Stomach (tissue), 9 donors: ENCODE measurements around the gene CACNA2D4. TPM values are rescaled to one million over a fixed set of nuclear protein-coding genes. Genes with fewer than 3 reads are reported as not detected.

Experiments used
- DNase-seq, 2 donors: peaks; one replicate each; pipeline versions ENCODE4 v3.0.0 to v3.0.0-alpha.2; 2013 to 2019
- H3K27ac ChIP-seq, 5 donors: fragments of 200-600 bp in 4 of 5; sonication (generic) in 4 of 5; one replicate each; pipeline ENCODE4 v1.5.1; 2013 to 2019; ENCODE audit warnings: mild to moderate bottlenecking in 1 of 5, moderate library complexity in 1 of 5
- H3K27me3 ChIP-seq, 3 donors: fragments of 200-600 bp; sonication (generic); one replicate each; pipeline ENCODE4 v1.5.1; 2017 to 2019; ENCODE audit warnings: mixed run types in 1 of 3
- H3K36me3 ChIP-seq, 4 donors: fragments of 200-600 bp; sonication (generic); 1 replicate in 3 of 4; 2 replicates in 1 of 4; pipeline ENCODE4 v1.5.1; 2016 to 2019
- H3K4me1 ChIP-seq, 4 donors: fragments of 200-600 bp; sonication (generic); one replicate each; pipeline ENCODE4 v1.5.1; 2016 to 2019
- H3K4me3 ChIP-seq, 4 donors: fragments of 200-600 bp; sonication (generic) in 3 of 4; one replicate each; pipeline ENCODE4 v1.5.1; 2016 to 2019; ENCODE audit warnings: mild to moderate bottlenecking in 1 of 4
- H3K9me3 ChIP-seq, 4 donors: fragments of 200-600 bp; sonication (generic); one replicate each; pipeline ENCODE4 v1.5.1; 2016 to 2019
- EP300 ChIP-seq: sonication (generic); formaldehyde crosslinking; IDR thresholded peaks from one replicate; pipeline ENCODE4 v1.6.1; 2017; ENCODE audit warnings: antibody characterized with exemption
- POLR2A ChIP-seq, 4 donors: fragments of 450-650 bp; IDR thresholded peaks; one replicate each; pipeline ENCODE4 v1.6.1; 2016; ENCODE audit warnings: antibody characterized with exemption in 4 of 4, control low read depth in 2 of 4, mild to moderate bottlenecking in 1 of 4, moderate library complexity in 1 of 4
- POLR2AphosphoS5 ChIP-seq, 3 donors: sonication (generic); formaldehyde crosslinking; IDR thresholded peaks; one replicate each; pipeline ENCODE4 v1.6.1; 2016; ENCODE audit warnings: antibody characterized with exemption in 3 of 3
- WGBS, 5 donors: extraction: QIAGEN DNeasy Blood & Tissue Kit in 3 of 5; methylation state at CpG; one replicate each; pipeline versions ENCODE4 v1.1.5 to v1.1.7; 2013 to 2018; 5-methylcytosine and 5-hydroxymethylcytosine counted together
- intact Hi-C: fragments of 100-400 bp; cut with DNase I; formaldehyde crosslinking; loops from one replicate; pipeline ENCODE4 v1.15.1; 2023; ENCODE audit warnings: low total_unique reads
- polyA plus RNA-seq, 3 donors: library from polyadenylated mRNA; stranded (reverse); fragments of 200-250 nt; gene quantifications; one replicate each; pipeline ENCODE4 v1.2.3, GENCODE V29; 2013
- total RNA-seq, 5 donors: library from RNA; depleted of rRNA; stranded (reverse); fragments of >200 nt; gene quantifications; one replicate each; pipeline versions ENCODE4 v1.1.0 to v1.2.3, GENCODE V29; 2014 to 2016
- TF ChIP-seq, protein P1 (sequence below), 7 experiments: fragments of 450-650 bp in 4 of 7; fragments of 200-600 bp in 3 of 7; sonication (generic) in 3 of 7; IDR thresholded peaks; one replicate each; pipeline ENCODE4 v1.5.1; 2016 to 2019; ENCODE audit warnings: antibody characterized with exemption in 7 of 7, control low read depth in 2 of 7, mild to moderate bottlenecking in 1 of 7
- donor health status: healthy with polysubstance abuse.
- donor health status: Bipolar disorder and iron deficiency.
- donor health status: healthy.

CACNA2D4 gene
- total and polyA plus RNA-seq, 8 donors: 0.58 to 3.5 (median 1.8) TPM; not detected in 1

- TF ChIP-seq POLR2AphosphoS5 (IDR thresholded peaks at IDR 0.05) (no peak), POLR2A (IDR thresholded peaks at IDR 0.05) (no peak), EP300 (no peak)
- TF ChIP-seq, protein P1, sequence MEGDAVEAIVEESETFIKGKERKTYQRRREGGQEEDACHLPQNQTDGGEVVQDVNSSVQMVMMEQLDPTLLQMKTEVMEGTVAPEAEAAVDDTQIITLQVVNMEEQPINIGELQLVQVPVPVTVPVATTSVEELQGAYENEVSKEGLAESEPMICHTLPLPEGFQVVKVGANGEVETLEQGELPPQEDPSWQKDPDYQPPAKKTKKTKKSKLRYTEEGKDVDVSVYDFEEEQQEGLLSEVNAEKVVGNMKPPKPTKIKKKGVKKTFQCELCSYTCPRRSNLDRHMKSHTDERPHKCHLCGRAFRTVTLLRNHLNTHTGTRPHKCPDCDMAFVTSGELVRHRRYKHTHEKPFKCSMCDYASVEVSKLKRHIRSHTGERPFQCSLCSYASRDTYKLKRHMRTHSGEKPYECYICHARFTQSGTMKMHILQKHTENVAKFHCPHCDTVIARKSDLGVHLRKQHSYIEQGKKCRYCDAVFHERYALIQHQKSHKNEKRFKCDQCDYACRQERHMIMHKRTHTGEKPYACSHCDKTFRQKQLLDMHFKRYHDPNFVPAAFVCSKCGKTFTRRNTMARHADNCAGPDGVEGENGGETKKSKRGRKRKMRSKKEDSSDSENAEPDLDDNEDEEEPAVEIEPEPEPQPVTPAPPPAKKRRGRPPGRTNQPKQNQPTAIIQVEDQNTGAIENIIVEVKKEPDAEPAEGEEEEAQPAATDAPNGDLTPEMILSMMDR (IDR thresholded peaks at IDR 0.05): no peak
- H3K9me3 ChIP-seq: no peaks in the 10 kb centered on the region
- WGBS, 5 donors: 41 to 58% (median 53%) methylated on average over 17 to 18 of the region's 18 CpGs
- intact Hi-C loops: loop anchor here (10.0 kb wide), 1 partner anchor 92 kb away; the partner anchor contains the start of gene LRTM2
- no peak overlapping the region for H3K4me3 ChIP-seq
- DNase-seq: peak; percentile 27 to 63
- H3K27me3 ChIP-seq: no peaks in the 10 kb centered on the region
- H3K27ac ChIP-seq: no peak overlapping the region
- H3K36me3 ChIP-seq: no peaks in the 10 kb centered on the region
- H3K4me1 ChIP-seq: peaks cover 0 to 11% (median 9%) of the 10 kb centered on the region in 4 donors
These were observed 1.9 kb downstream of the CACNA2D4 start for GRCh38 chr12:1916371-1917171.

- TF ChIP-seq EP300 (no peak), POLR2AphosphoS5 (IDR thresholded peaks at IDR 0.05) (no peak), POLR2A (IDR thresholded peaks at IDR 0.05) (no peak)
- TF ChIP-seq, protein P1 (IDR thresholded peaks at IDR 0.05): no peak
- intact Hi-C loops: loop anchor here (10.0 kb wide), 1 partner anchor 91 kb away; the partner anchor contains the start of gene LRTM2
- Histone ChIP-seq H3K9me3 (no peaks in the 10 kb centered on the region), H3K4me1 (peaks cover 0 to 11% (median 9%) of the 10 kb centered on the region in 4 donors), H3K4me3 (no peak overlapping the region), H3K27ac (no peak overlapping the region), H3K36me3 (no peaks in the 10 kb centered on the region), H3K27me3 (no peaks in the 10 kb centered on the region)
- peak; percentile 17 to 39 for DNase-seq
- 79 to 87% (median 81%) methylated on average over 15 to 18 of the region's 18 CpGs for WGBS, 5 donors
These were observed 3.1 kb downstream of the CACNA2D4 start for GRCh38 chr12:1915082-1915968.

- peak; percentile 0 to 20 for DNase-seq
- Histone ChIP-seq H3K27me3 (peaks cover 0 to 9% (median 0%) of the 10 kb centered on the region in 3 donors), H3K27ac (no peak overlapping the region), H3K36me3 (no peaks in the 10 kb centered on the region), H3K9me3 (no peaks in the 10 kb centered on the region), H3K4me3 (no peak overlapping the region), H3K4me1 (peaks cover 0 to 11% (median 9%) of the 10 kb centered on the region in 4 donors)
- intact Hi-C loops: loop anchor here (10.0 kb wide), 1 partner anchor 90 kb away; the partner anchor contains the start of gene LRTM2
- 83 to 90% (median 86%) methylated on average over 15 to 17 of the region's 17 CpGs for WGBS, 5 donors
- TF ChIP-seq POLR2AphosphoS5 (IDR thresholded peaks at IDR 0.05) (no peak), EP300 (no peak), POLR2A (IDR thresholded peaks at IDR 0.05) (no peak)
- TF ChIP-seq, protein P1 (IDR thresholded peaks at IDR 0.05): no peak
These were observed 4.1 kb downstream of the CACNA2D4 start for GRCh38 chr12:1914114-1914911.
